Limb (tissue), 2 donors: ENCODE results near the gene CLK4.

Source experiments
- DNase-seq, 2 donors: peaks; one replicate each; pipeline ENCODE4 v3.0.0-alpha.2; 2016; ENCODE audit errors: extremely low spot score in 2 of 2

Gene CLK4

DNA sequence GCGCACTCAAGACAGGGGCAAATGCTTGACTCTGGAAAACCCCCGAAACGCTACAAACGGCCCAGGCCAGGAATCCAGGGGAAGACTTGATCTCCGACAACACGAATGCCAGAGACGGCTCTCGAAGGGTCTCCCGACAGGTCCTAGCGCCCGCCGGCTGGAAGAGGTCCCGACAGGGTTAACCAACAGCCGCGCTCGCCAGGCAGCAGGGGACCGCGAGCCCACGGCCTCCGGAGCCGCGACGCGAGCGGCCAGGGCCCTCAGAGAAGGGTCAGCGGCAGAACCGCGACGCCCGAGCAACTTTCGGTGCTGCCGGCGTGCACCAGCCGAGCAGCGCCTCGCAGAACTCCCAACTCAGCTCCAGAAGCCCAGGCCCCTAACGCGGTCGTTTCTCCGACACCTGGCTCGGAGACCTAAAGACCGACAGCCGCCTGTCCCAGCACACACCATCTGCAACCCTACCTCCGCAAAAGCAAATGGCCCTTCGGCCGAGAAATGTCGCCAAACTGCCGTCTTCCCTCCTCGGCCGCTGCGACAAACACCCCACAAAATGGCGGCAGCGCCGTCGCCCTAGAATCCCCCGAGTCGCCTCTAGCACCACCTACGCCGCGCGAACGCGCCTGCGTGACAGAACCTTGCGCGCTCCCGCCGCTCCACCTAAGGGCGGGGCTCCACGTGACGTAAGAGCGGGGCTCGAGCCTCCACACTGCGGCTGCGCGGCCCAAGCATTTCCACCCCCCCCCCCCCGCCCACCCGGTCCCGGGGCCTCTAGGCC is at the start of gene CLK4:
CLK4 (minus strand) TSS at position 567 of the 775 bp plus-strand sequence. CDS start 3,634 bp downstream, outside the sequence.
- DNase-seq, result peak; percentile 94 to 99

DNA sequence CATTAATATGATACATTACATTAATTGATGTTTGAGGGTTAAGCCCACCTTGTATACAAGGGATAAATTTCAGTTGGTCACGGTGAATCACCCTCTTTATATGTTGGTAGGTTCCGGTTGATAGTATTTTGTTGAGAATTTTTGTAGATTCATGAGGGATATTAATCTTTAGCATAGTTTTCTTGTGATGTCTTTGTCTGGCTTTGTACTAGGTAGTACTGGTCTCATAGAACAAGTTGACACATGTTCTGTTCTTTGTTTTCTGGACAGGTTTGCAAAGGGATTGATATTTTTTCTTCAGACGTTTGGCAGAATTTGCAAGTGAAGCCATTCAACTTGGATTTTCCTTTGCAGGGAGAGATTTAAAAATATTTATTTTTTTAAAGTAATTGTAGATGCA is 49.1 kb upstream of the CLK4 start:
- DNase-seq, result no peak

DNA sequence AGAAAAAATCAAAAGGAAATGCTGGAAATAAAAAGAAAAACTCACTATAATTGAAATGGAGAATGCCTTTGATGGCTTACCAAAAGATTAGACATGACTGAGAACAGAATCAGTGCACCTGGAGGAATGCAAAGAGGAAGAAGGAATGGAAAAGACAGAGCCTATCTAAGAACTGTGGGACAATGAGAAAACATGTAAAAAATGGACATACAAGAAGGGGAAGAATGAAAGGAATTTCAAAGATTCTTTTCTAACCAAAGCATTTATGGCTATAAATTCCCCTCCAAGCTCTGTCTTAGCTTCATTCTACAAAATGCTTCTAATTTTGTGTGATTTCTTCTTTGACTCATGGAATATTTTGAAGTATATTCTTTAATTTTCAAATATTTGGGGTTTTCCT is 47.5 kb upstream of the CLK4 start:
- DNase-seq, result no peak

DNA sequence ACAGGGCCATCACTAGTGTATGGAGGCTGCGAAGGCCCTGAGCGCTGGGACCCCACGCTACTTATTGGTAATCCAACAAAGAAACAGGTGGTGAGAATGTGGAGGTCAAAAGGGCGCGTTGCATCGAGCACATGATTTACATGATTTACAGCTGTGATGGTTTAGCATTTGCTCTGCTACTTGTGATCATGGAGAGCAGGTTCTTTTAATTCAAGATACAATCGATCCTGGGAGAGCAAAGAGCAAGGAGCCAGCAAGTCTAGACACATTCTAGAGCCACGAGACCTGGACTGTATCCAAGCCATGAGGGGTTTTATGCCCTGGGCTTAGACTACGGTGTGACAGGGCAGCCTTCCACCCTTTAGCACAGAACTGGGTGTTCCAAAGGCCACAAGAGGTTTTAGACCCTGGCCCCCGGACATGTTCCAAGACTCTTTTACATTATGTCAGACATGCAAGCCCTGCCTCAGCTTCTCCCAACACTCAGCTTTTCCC is 47.0 kb upstream of the CLK4 start:
- no peak for DNase-seq

DNA sequence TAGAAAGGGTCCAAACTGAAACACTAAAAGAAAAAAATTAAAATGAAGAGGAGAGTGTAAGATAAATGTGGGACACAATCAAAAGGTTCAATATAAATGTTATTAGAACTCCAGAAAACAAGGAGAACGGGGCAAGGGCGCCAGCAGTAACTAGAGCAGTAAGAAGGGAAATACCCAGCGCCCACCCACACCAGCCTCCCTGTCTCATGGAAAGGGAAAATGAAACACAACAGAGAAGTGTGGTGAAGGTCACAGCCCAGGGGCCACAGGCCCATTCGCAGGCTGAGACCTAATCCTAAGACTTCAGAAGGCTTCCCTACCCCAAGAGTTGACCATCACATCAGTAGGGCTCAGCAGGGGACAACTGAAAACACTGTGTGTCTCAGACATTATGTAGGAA is 45.8 kb upstream of the CLK4 start:
- no peak for DNase-seq

DNA sequence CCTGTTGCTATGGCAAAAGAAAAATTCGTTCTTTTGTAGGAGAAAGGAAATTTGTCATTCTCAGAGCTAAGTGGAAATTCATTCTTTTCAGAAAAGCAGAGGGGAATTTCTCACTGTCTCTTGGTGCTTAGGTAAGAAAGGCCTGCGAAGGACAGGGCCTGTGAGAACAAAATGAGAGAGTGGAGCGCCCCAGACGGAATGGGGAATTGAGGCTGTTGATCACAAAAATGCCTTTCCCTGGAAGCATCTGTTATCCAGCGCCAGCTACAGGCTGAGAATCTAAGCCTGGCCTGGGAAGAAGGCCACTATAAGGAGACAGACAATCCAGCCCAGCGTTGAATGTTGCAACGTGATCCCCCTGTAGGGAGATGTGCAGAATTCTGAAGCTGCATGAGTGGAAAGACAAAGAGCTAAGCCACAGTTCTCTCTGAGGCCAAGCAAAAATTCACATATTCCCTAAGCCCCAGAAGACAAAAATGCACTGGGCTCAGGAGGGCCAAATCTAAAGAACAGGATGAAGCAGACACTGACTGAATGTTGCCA is 44.8 kb upstream of the CLK4 start:
- DNase-seq, result peak in 1 of 2 donors; percentile 19

DNA sequence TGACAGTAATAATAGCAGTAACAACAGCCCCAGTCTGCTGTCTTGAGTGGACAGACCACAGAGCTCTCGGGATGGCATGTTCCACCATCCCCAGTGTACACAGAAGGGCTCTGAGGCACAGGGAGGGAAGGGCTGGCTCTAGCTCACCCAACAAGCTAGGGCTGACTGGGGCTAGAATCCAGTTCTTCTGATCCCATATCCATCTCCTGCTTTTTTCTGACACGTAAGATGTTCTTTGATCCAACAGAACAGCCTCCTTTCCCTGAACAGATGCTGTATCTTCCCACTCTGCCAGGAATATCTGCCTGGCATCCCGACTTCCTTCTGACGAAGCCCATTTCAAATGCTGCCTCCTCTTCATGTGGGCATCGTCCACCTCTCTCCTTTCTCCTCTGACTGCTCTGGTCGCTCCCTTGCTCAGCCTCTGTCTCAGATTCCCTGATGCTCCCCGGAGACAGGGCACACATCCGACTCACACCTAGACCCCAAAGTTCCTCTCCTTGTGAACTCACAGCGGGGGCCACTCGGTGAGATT is 43.6 kb upstream of the CLK4 start:
- DNase-seq, result no peak

DNA sequence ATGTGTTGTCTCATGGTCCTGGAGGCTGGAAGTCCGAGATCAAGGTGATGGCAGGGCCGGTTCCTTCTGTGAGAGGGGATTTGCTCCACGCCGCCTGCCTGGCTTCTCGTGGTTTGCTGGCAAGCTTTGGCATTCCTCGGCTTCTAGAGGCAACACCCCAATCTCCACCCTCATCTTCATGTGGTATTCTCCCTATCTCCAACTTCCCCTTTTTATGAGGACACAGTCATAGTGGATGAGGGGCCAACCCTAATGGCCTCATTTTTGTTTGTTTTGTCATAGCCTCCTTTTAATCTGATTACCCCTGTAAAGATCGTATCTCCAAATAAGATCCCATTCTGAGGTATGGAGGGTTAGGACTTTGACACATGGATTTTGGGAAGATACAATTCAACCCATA is 41.7 kb upstream of the CLK4 start:
- DNase-seq, result no peak

DNA sequence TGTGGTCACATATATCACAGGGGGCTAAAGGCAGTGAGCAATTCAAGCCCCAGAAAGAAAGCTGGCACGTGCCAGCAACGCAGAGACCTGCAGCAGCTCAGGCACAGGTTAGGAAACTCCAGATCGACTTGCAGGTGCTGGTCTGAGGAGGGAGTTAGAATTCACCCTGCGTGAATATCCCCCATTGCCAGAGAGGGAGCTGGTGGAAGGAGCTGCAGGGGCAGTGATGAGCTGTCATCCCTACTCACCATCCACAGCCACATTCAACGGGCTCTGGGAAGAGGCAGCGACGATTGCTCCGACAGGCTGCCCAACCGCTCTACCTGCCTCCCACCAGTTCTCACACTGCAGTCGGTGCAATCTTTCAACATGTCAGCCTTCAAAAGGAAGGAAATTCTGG is 40.8 kb upstream of the CLK4 start:
- DNase-seq, result no peak

DNA sequence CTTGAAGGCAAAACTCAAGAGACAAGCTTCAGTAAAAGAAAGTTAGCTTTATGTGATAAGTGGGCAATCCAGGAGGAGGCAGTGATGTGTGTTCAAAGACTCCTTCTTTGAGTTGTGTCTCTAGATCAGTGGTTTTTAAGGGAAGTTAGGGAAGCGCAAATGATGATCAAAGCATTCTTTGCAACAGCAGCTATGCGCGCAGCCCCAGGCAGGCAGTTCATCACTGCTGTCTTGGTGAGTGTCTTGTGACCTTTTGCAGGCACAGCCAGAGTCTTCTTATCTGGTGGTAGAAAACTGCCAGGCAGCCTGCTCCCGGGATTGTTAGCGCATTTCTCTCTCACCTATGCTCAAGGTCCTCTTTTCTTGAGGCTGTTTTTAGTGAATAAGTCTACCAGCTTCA is 40.3 kb upstream of the CLK4 start:
- no peak for DNase-seq

DNA sequence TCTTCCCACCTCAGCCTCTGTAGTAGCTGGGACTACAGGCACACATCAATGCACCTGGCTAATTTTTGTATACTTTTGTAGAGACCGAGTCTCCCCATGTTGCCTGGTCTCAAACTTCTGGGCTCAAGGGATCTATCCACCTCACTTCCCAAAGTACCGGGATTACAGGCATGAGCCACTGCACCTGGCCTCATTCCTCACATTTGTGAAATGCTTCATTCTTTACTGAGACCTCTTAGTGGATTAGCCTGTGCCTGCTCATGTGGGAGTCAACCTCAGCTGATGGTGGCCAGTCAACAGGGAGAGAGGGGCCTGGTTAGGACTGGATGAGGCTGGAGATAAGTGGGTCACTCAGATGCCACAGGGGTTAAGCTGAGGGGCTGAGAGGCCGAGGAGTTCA is 37.3 kb upstream of the CLK4 start:
- no peak for DNase-seq

DNA sequence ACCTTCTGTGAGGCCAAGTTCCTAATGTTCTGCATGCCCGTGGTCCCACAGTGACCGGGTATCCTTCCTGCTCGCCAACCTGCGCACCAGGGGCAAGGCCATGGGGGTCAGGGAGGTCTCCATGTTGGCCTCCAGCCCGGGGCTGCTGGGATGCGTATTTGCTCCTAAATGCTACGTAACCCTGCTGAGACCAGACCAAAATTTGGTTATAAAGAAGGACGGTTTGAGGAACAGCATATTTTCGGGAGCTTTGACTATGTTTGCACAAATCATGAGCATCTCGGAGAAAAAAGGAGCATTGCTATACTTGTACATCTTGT is 35.7 kb upstream of the CLK4 start:
- DNase-seq, result no peak

DNA sequence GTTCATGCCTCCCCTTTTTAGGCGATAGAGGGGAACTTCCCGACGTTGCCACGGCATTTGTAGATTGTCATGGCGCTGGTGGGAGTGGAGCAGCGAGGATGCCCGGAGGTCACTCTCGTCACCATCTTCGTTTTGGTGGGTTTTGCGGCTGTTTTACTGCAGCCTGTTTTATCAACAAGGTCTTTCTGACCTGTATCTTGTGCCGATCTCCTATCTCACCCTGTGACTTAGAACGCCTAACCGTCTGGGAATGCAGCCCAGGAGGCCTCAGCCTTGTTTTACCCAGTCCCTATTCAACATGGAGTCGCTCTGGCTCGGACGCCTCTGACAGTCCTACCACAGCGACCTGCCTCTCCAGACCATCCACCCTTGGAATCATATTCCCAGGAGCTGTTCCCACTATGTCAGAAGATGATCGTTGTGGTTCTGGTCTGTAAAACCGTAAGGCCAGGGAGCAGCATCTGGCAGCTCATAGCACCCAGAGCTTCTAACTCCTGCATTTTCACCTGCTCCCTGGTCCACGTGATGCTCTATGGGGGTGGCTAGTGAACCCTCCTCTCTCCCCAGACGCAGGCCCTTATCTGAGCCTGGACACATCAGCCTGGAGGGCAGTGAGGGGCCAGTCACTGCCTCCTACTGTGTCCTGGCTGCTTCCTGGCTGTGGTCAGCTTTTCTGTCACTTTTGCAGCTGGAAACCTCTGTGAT is 35.1 kb upstream of the CLK4 start:
- no peak for DNase-seq

DNA sequence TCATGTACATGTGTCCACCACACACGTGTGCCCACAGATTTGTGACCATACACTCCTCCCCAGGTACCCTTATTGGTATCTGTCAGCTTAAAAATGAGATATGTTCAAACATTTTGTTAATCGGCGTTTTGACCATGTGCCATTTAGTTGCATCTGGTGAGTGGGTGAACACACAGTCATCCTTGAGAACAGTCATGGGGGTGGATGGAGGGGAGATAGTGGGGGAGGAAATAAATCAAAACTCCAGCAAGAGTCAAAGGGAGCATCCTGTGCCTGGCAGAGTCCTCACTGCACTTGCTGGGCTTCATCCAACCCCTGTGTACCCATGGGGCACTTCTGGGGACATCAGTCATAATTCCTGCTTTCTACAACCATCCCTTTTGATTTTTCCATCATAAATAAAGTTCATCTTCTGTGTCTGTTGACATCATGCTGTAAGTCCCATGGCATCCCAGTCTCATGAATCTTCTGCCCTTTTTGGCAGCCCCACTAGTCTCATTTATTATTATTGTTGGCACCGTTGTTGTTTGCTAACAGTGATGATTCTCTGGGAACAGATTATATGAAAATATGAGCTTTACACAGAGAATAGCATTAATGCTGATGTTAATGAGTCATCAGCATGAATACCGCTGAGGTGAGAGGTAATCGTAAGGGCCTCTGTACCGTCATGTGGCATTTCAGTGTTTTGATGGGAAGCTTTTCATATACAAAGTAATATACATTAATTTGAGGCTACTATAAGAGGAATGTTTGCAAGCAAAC is 24.4 kb upstream of the CLK4 start:
- no peak for DNase-seq

DNA sequence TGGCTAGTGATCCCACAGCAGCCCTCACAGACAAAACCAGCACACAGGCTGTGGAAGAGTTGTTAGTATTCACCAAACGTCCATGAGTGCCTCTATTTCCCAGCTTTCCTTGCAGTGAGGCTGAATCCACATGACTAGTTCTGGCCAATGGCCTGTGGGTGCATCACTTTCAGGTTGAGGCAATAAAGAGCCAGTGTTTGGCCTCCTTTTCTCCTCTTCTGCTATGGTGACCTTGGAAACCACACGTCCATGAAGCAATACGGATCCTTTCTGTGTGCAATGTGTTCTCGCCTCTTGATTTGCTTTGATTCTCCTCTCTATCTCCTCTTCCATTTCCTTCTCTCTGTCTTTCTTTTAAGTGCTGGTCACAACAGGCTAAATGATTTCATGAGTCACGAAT is 23.4 kb upstream of the CLK4 start:
- DNase-seq, result no peak

DNA sequence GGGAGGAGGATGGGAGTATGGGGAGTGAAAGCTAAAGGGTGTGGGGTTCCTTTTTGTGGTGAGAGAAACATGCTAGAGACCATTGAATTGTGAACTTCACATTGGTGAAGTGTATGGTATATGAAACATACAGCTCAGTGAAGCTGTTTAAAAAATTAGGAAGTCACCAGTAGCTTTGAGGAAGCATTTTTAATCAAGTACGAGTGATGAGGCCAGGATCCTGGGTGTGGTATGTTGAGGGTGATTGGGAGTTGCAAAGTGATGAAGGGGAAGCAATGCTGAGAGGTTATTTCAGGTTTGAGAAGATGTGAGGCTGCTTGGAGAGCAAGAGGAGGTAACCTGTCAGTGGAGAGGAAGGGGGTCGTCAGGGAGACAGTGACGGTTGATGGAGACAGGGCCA is 22.7 kb upstream of the CLK4 start:
- DNase-seq, result no peak

DNA sequence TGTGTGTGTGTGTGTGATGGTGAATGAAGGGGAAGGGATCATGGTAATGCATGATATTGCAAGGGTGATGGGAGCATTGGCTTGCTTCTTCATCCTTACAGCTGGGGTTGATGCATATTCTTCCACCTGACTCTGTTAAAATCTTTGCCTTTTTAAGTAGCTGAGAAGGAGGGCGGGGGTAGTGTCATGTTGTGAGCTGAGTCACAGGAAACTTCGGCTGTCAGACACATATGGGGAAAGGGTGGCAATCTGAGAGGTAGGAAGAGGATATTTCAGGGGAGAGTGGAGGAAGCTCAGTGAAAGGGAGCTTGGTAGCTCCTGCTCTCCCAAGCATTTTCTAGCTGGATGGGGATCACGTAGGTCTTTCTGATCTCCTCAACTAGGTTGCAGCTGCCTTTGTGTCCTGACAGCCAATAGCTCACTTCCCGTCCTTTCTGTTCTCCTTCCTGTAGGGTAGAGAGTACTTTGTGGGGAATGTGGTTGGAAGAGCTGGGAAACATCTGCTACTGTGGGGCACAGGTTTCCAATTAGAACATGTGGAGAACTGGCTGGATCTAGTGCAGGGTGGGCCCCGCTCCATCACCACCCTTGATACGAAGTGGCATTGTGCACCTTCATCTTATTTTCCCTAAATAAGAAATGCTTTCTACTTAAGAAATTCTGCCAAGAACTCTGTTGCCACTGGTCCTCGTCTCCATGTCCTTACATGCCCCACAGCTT is 18.1 kb upstream of the CLK4 start:
- no peak for DNase-seq

DNA sequence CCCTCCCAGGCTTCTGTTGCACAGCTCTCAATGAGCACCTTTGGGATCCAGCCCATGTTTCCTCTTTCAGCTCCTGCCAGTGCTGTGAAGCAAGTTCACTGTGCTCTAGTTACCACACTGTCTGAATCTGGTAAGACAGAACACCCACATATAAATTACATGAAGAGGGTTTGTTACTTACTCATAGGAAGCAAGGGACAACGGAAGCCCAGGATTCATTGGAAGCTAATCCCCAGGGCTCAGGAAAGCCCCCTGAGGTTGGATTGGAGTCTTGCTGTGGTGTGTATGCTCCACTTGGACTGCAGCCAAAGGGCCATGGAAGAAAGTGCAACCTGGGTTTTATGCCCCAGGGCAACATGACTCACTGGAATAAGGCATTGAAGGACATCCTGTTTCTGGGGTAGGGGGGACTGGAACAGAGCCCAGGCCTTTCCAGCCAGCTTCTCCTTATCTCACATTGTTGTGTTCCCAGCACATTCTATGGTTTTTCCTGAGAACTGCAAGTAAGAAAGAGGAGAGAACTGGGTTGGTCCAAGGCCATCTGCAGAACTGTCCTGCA is 15.6 kb upstream of the CLK4 start:
- no peak for DNase-seq

DNA sequence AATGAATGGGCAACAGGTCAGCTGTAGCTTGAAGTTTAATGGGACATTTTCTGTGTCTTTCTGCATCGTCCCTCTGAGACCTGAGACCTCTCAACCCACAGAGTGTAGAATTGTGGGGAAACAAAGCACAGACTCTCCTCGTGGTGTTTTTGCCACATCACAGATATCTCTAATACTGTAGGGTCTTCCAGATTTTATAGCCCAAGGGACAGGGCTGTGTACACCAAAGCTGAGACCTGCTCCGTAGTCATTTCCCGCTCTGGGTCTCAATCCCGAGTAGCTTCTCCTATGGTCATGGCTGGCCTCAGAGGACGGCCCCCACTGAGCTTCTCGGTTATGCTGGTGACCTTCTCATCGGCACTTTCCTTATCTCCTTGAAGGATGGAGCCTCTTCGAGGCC is 14.9 kb upstream of the CLK4 start:
- no peak for DNase-seq

DNA sequence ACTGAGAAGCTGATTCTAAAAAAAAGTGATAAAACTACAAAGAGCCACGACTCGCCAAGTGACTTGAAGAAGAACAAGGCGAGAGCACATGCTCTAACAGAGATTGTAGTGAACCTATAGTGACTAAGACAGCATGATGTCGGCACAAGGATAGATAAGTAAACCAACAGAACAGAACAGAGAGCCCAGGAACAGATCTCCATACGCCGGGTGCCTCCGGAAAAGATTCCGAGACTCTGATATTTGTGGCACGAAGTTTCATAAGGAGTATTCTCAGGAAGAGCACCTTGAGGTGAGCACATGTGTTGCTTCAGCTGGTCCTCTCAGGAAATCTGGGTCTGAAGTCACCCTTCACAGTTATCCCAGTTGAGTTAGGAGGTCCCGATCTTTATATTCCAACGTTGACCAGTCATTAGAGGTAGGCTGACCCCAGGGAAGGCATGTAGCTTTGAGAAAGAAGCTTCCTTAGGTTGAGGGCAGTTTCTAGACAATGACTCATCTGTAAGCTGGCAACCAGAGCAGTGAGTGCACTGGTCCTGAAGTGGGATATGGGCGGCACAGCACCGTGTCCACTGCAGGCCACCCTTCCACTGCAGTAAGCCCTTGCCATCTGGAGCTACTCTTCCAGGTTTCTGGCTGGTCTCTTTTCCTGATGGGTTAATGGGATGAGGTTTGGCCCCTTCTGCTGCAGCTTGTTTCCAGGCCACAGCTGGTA is 13.6 kb upstream of the CLK4 start:
- no peak for DNase-seq
